Endothelial cell of umbilical vein (primary cell): ENCODE data around the gene GRM7. TPM values are rescaled to one million over a fixed set of nuclear protein-coding genes. Genes with fewer than 3 reads are reported as not detected.

Experiments used
- BruUV-seq: library from RNA; stranded (reverse); fragments of 400-500 nt; replicated peaks from 2 replicates; lab custom pipeline; 2021; lab: Mats Ljungman, UMichigan
- CTCF ChIA-PET: fragments of 300-600, 350-600 bp; sonication (Branson Sonifier 250); formaldehyde crosslinking; loops from one replicate; lab custom pipeline; 2021; ENCODE audit warnings: antibody characterized with exemption, inconsistent platforms; lab: Charles Lee
- POLR2A ChIA-PET: fragments of 300-600, 350-600 bp; sonication (Branson Sonifier 250); formaldehyde crosslinking; loops from one replicate; lab custom pipeline; 2021; ENCODE audit warnings: antibody characterized with exemption, inconsistent platforms; lab: Charles Lee
- DNase-seq: peaks from one replicate; pipeline ENCODE4 v3.0.0-alpha.2; 2011; ENCODE audit warnings: low read depth, low spot score
- FAIRE-seq: peaks from 2 replicates; lab custom pipeline; 2011; peaks lifted over from hg19 to GRCh38; lab: Jason Lieb, UNC
- H2AFZ ChIP-seq: 2 replicates; pipeline ENCODE4 v1.6.0; 2012; ENCODE audit warnings: low read depth, low read length, control low read depth, inconsistent platforms
- H3K27ac ChIP-seq: 2 replicates; pipeline ENCODE4 v1.5.1; 2011; ENCODE audit warnings: low read depth, mild to moderate bottlenecking, control low read depth, low read length, moderate library complexity; ENCODE audit not compliant: insufficient read depth
- H3K27me3 ChIP-seq, 2 experiments: 2 replicates each; pipeline versions ENCODE4 v1.6.0 to v1.6.1; 2011; ENCODE audit warnings: low read length in 2 of 2, mixed read lengths in 1 of 2; ENCODE audit not compliant: control insufficient read depth in 2 of 2, insufficient read depth in 2 of 2
- H3K36me3 ChIP-seq, 2 experiments: 2 replicates in 1 of 2; 3 replicates in 1 of 2; pipeline ENCODE4 v1.5.1; 2011; ENCODE audit warnings: low read length in 2 of 2, mild to moderate bottlenecking in 1 of 2, moderate library complexity in 1 of 2; ENCODE audit not compliant: control insufficient read depth in 2 of 2, insufficient read depth in 2 of 2; ENCODE audit errors: extremely low read depth in 1 of 2
- H3K4me1 ChIP-seq: 3 replicates; pipeline ENCODE4 v1.5.1; 2011; ENCODE audit warnings: mild to moderate bottlenecking, low read length; ENCODE audit not compliant: control insufficient read depth, insufficient read depth; ENCODE audit errors: extremely low read depth
- H3K4me2 ChIP-seq: 2 replicates; pipeline ENCODE4 v1.6.1; 2011; ENCODE audit warnings: low read length, control low read depth, mixed read lengths; ENCODE audit not compliant: insufficient read depth
- H3K4me3 ChIP-seq, 3 experiments: fragments of 200-600 bp in 1 of 3; sonication (generic), shearing (Covaris generic) in 1 of 3; replicated peaks in 1 of 3; 2 replicates each; pipeline ENCODE4 v1.5.1; 2011 to 2016; ENCODE audit warnings: control low read depth in 3 of 3, low read length in 3 of 3, mild to moderate bottlenecking in 2 of 3, inconsistent platforms in 1 of 3, low read depth in 1 of 3, moderate library complexity in 1 of 3; ENCODE audit not compliant: insufficient read depth in 1 of 3
- H3K79me2 ChIP-seq: 2 replicates; pipeline ENCODE4 v1.6.0; 2012; ENCODE audit warnings: low read length, inconsistent platforms; ENCODE audit not compliant: control insufficient read depth, insufficient read depth
- H3K9ac ChIP-seq: replicated peaks from 2 replicates; pipeline ENCODE3; 2011; ENCODE audit warnings: low read length, control low read depth; ENCODE audit not compliant: insufficient read depth; ENCODE audit errors: extremely low read depth
- H3K9me1 ChIP-seq: replicated peaks from 3 replicates; pipeline ENCODE4 v1.6.0; 2011; ENCODE audit warnings: mild to moderate bottlenecking, low read length; ENCODE audit not compliant: control insufficient read depth, insufficient read depth; ENCODE audit errors: extremely low read depth
- H3K9me3 ChIP-seq: replicated peaks from 2 replicates; pipeline ENCODE4 v1.5.1; 2012; ENCODE audit warnings: low read length, inconsistent platforms; ENCODE audit not compliant: control insufficient read depth, insufficient read depth
- H4K20me1 ChIP-seq: replicated peaks from 2 replicates; pipeline ENCODE3; 2011; ENCODE audit warnings: mild to moderate bottlenecking, low read length; ENCODE audit not compliant: control insufficient read depth, insufficient read depth; ENCODE audit errors: extremely low read depth
- EZH2 ChIP-seq: IDR thresholded peaks from 2 replicates; pipeline ENCODE4 v1.6.1; 2012; ENCODE audit warnings: borderline replicate concordance, low read depth, mild to moderate bottlenecking, moderate library complexity, low read length, inconsistent platforms; ENCODE audit not compliant: severe bottlenecking
- FOS ChIP-seq: IDR thresholded peaks from 2 replicates; pipeline ENCODE4 v1.6.1; 2011; ENCODE audit warnings: mild to moderate bottlenecking, low read length, moderate library complexity, borderline replicate concordance; ENCODE audit not compliant: insufficient read depth
- GATA2 ChIP-seq: IDR thresholded peaks from 2 replicates; pipeline ENCODE4 v1.7.0; 2011; ENCODE audit warnings: low read depth, mild to moderate bottlenecking, moderate library complexity, mixed read lengths, low read length; ENCODE audit not compliant: insufficient read length, insufficient read depth
- JUN ChIP-seq: IDR thresholded peaks from 2 replicates; pipeline ENCODE4 v1.6.1; 2011; ENCODE audit warnings: borderline replicate concordance, low read depth; ENCODE audit not compliant: insufficient read length, insufficient read depth
- MYC ChIP-seq: IDR thresholded peaks from one replicate; pipeline ENCODE4 v1.6.1; 2011; ENCODE audit warnings: mild to moderate bottlenecking, low read depth, low read length
- POLR2A ChIP-seq: IDR thresholded peaks from 2 replicates; pipeline ENCODE4 v1.6.1; 2012; ENCODE audit warnings: low read depth, mild to moderate bottlenecking, control low read depth, low read length
- POLR2AphosphoS5 ChIP-seq: IDR thresholded peaks from 2 replicates; pipeline ENCODE4 v1.6.1; 2012; ENCODE audit warnings: low read depth, mild to moderate bottlenecking, control low read depth, low read length, moderate library complexity; ENCODE audit not compliant: insufficient read depth
- dilution Hi-C: fragments of 300-500 bp; cut with MboI; formaldehyde crosslinking; loops from one replicate; pipeline ENCODE4 v1.15.0; 2019; ENCODE audit warnings: low sequenced_read_pairs; ENCODE audit not compliant: extremely low pct_ligation_motif_present
- intact Hi-C: fragments of 100-400 bp; cut with micrococcal nuclease; formaldehyde crosslinking; loops from one replicate; pipeline ENCODE4 v1.10.0; 2022
- polyA plus RNA-seq, 4 experiments: library from polyadenylated mRNA; depleted of rRNA in 3 of 4; stranded (reverse) in 3 of 4; unstranded in 1 of 4; fragments of >200 nt; gene quantifications; 2 replicates each; pipeline versions ENCODE4 v1.2.1 to v1.2.3, GENCODE V29; 2011 to 2012; ENCODE audit warnings: missing spikeins in 1 of 4
- total RNA-seq: library from RNA; stranded (reverse); gene quantifications from 2 replicates; pipeline ENCODE4 v1.2.3, GENCODE V29; 2021
- TF ChIP-seq, protein P1 (sequence below): IDR thresholded peaks from 2 replicates; pipeline ENCODE4 v1.6.1; 2011; ENCODE audit not compliant: insufficient read depth, insufficient read length
- TF ChIP-seq, protein P2 (sequence below), 2 donors: IDR thresholded peaks; 1 replicate in 1 of 2; 2 replicates in 1 of 2; pipeline ENCODE4 v1.5.1; 2011; ENCODE audit warnings: low read length in 2 of 2, mild to moderate bottlenecking in 2 of 2, moderate library complexity in 2 of 2, control low read depth in 1 of 2, inconsistent platforms in 1 of 2, low read depth in 1 of 2; ENCODE audit not compliant: insufficient read depth in 1 of 2; ENCODE audit errors: extremely low read depth in 1 of 2

Gene GRM7
- total and polyA plus RNA-seq, 2 donors (not counting 3 experiments of a cell fraction or from before 2014, with no cell fraction given), result 0.12 TPM; not detected in 1

GRCh38 chr3:7377103-7377502 lies 516.2 kb downstream of the GRM7 start:
- Histone ChIP-seq H3K4me2 (no peak overlapping the region), H2AFZ (no peak overlapping the region), H3K9ac (no peak overlapping the region), H3K36me3 (no peaks in the 10 kb centered on the region), H3K9me3 (no peaks in the 10 kb centered on the region), H3K27ac (no peak overlapping the region), H4K20me1 (no peaks in the 10 kb centered on the region), H3K27me3 (no peaks in the 10 kb centered on the region), H3K4me1 (peaks cover 4% of the 10 kb centered on the region), H3K4me3 (no peak overlapping the region), H3K79me2 (no peaks in the 10 kb centered on the region), H3K9me1 (no peaks in the 10 kb centered on the region)
- FAIRE-seq, result no peak
- intact Hi-C loops (no loop called here), dilution Hi-C loops (no loop called here)
- ChIA-PET POLR2A (no interaction called here), CTCF (no interaction called here)
- TF ChIP-seq POLR2AphosphoS5 (no peak), MYC (no peak), EZH2 (no peak), GATA2 (no peak), POLR2A (no peak), JUN (no peak), FOS (no peak)
- TF ChIP-seq, protein P1, sequence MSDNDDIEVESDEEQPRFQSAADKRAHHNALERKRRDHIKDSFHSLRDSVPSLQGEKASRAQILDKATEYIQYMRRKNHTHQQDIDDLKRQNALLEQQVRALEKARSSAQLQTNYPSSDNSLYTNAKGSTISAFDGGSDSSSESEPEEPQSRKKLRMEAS, result no peak
- TF ChIP-seq, protein P2, sequence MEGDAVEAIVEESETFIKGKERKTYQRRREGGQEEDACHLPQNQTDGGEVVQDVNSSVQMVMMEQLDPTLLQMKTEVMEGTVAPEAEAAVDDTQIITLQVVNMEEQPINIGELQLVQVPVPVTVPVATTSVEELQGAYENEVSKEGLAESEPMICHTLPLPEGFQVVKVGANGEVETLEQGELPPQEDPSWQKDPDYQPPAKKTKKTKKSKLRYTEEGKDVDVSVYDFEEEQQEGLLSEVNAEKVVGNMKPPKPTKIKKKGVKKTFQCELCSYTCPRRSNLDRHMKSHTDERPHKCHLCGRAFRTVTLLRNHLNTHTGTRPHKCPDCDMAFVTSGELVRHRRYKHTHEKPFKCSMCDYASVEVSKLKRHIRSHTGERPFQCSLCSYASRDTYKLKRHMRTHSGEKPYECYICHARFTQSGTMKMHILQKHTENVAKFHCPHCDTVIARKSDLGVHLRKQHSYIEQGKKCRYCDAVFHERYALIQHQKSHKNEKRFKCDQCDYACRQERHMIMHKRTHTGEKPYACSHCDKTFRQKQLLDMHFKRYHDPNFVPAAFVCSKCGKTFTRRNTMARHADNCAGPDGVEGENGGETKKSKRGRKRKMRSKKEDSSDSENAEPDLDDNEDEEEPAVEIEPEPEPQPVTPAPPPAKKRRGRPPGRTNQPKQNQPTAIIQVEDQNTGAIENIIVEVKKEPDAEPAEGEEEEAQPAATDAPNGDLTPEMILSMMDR (IDR thresholded peaks at IDR 0.05; ENCODE audit: extremely low read depth in 1 of 2, insufficient read depth in 1 of 2, low read depth in 1 of 2, low read length in 2 of 2), result no peak
- BruUV-seq, result no TSS peak
- DNase-seq, result no peak
